ENCODE measurements around the gene LIX1L. TPM values are rescaled to one million over a fixed set of nuclear protein-coding genes. Genes with fewer than 3 reads are reported as not detected.

LIX1L gene
- total and polyA plus RNA-seq, 2 donors (not counting 1 experiment from before 2014, with no cell fraction given) = 14.4 to 31.7 TPM

- H3K36me3 ChIP-seq (replicated peaks in 1 of 2; ENCODE audit: control extremely low read depth in 1 of 2, control insufficient read depth in 1 of 2, extremely low read depth in 1 of 2, insufficient read depth in 2 of 2, low read length in 1 of 2) = no peaks in the 10 kb centered on the region
- peak overlapping the region; percentile 89 for H2AFZ ChIP-seq (ENCODE audit: insufficient read depth, low read depth, low read length, poor library complexity, severe bottlenecking)
- H3K27ac Mint-ChIP-seq = peak overlapping the region; percentile 90
- H3K9me3 Mint-ChIP-seq (ENCODE audit: insufficient read depth) = no peaks in the 10 kb centered on the region
- peaks cover 77% of the 10 kb centered on the region for H3K4me1 Mint-ChIP-seq
- H3K9me3 ChIP-seq (ENCODE audit: control extremely low read depth in 1 of 3, control insufficient read depth in 2 of 3, insufficient read depth in 1 of 3, low read length in 2 of 3) = no peaks in the 10 kb centered on the region
- ATAC-seq (ENCODE audit: low read depth) = no peak
- peaks cover 52 to 73% of the 10 kb centered on the region in 2 donors for H3K4me1 ChIP-seq (ENCODE audit: control insufficient read depth in 2 of 2, insufficient read depth in 2 of 2, low read length in 2 of 2)
- H3K4me2 ChIP-seq (replicated peaks; ENCODE audit: low read depth, low read length, poor library complexity, severe bottlenecking) = peak overlapping the region; percentile 89
- peak; percentile 62 for DNase-seq
- TF ChIP-seq EZH2 (IDR thresholded peaks at IDR 0.05; ENCODE audit: borderline replicate concordance, insufficient read depth, low read depth, low read length, poor library complexity, severe bottlenecking) (no peak), CTCF (IDR thresholded peaks at IDR 0.05) (no peak)
- peak overlapping the region; percentile 99 for H3K4me3 Mint-ChIP-seq
- peaks cover 57% of the 10 kb centered on the region for H3K79me2 ChIP-seq (ENCODE audit: control insufficient read depth, insufficient read depth, low read length)
- CTCF ChIA-PET = interaction anchor here (1.1 to 5.6 kb wide), 2 partner anchors 18 to 116 kb away, joined by 3 to 82 read pairs; partner anchors contain the start of gene NUDT17
- no peaks in the 10 kb centered on the region for H4K20me1 ChIP-seq (ENCODE audit: control insufficient read depth, insufficient read depth, low read length, poor library complexity, severe bottlenecking)
- peak overlapping the region; percentile 61 to 86 (median 72) for H3K4me3 ChIP-seq (ENCODE audit: control extremely low read depth in 1 of 5, extremely low read depth in 1 of 5, insufficient read depth in 1 of 5, low read depth in 2 of 5, low read length in 4 of 5)
- no peak overlapping the region for H3K27ac ChIP-seq (ENCODE audit: low read length in 2 of 2)
- H3K27me3 ChIP-seq (replicated peaks in 1 of 4; ENCODE audit: control extremely low read depth in 1 of 4, control insufficient read depth in 3 of 4, insufficient read depth in 4 of 4, low read length in 3 of 4) = no peaks in the 10 kb centered on the region
- no peaks in the 10 kb centered on the region for H3K27me3 Mint-ChIP-seq
- intact Hi-C loops (cut with micrococcal nuclease) = no loop called here
- WGBS (ENCODE audit: insufficient coverage) = under 1% methylated on average over 54 of the region's 57 CpGs
- POLR2A ChIA-PET = interaction anchor here (0.6 to 3.5 kb wide), 6 partner anchors 18 to 1580 kb away, joined by 3 to 19 read pairs (median 4); partner anchors contain the start of genes BCL9, PEX11B and PIAS3
- H3K9ac ChIP-seq (ENCODE audit: low read length) = peak overlapping the region; percentile 77
These were observed 3.8 kb upstream of the LIX1L start for GRCh38 chr1:145961425-145962156.

GRCh38 chr1:145961109-145961424, 3.2 kb upstream of the LIX1L start:
- no peaks in the 10 kb centered on the region for H4K20me1 ChIP-seq (ENCODE audit: control insufficient read depth, insufficient read depth, low read length, poor library complexity, severe bottlenecking)
- intact Hi-C loops (cut with micrococcal nuclease) = no loop called here
- ATAC-seq (ENCODE audit: low read depth) (no peak), DNase-seq (peak; percentile 45)
- H3K36me3 ChIP-seq (replicated peaks in 1 of 2; ENCODE audit: control extremely low read depth in 1 of 2, control insufficient read depth in 1 of 2, extremely low read depth in 1 of 2, insufficient read depth in 2 of 2, low read length in 1 of 2) = no peaks in the 10 kb centered on the region
- no peak for TF ChIP-seq CTCF (IDR thresholded peaks at IDR 0.05)
- no peaks in the 10 kb centered on the region for H3K27me3 ChIP-seq (replicated peaks in 1 of 4; ENCODE audit: control extremely low read depth in 1 of 4, control insufficient read depth in 3 of 4, insufficient read depth in 4 of 4, low read length in 3 of 4)
- H3K4me3 ChIP-seq (ENCODE audit: control extremely low read depth in 1 of 5, extremely low read depth in 1 of 5, insufficient read depth in 1 of 5, low read depth in 2 of 5, low read length in 4 of 5) = peak overlapping the region; percentile 61 to 86 (median 72)
- under 1% methylated on average over 13 of the region's 22 CpGs for WGBS (ENCODE audit: insufficient coverage)
- H3K9me3 ChIP-seq (ENCODE audit: control extremely low read depth in 1 of 3, control insufficient read depth in 2 of 3, insufficient read depth in 1 of 3, low read length in 2 of 3) = no peaks in the 10 kb centered on the region
- Mint-ChIP-seq H3K4me3 (peak overlapping the region; percentile 99), H3K27me3 (no peaks in the 10 kb centered on the region), H3K9me3 (ENCODE audit: insufficient read depth) (no peaks in the 10 kb centered on the region), H3K27ac (peak overlapping the region; percentile 84), H3K4me1 (peaks cover 81% of the 10 kb centered on the region)
- peak overlapping the region; percentile 89 for H3K4me2 ChIP-seq (replicated peaks; ENCODE audit: low read depth, low read length, poor library complexity, severe bottlenecking)
- POLR2A ChIA-PET = interaction anchor here (1.1 to 1.5 kb wide), 2 partner anchors 42 to 102 kb away, joined by 3 to 4 read pairs; partner anchors contain the start of genes PEX11B and PIAS3
- H3K27ac ChIP-seq (ENCODE audit: low read length in 2 of 2) = peak overlapping the region in 1 of 2 donors; percentile 57
- peaks cover 57% of the 10 kb centered on the region for H3K79me2 ChIP-seq (ENCODE audit: control insufficient read depth, insufficient read depth, low read length)
- peak overlapping the region; percentile 89 for H2AFZ ChIP-seq (ENCODE audit: insufficient read depth, low read depth, low read length, poor library complexity, severe bottlenecking)
- peak overlapping the region; percentile 77 for H3K9ac ChIP-seq (ENCODE audit: low read length)
- CTCF ChIA-PET = interaction anchor here (2.3 to 4.4 kb wide), 2 partner anchors 17 to 34 kb away, joined by 7 to 34 read pairs; partner anchors contain the start of gene RBM8A
- H3K4me1 ChIP-seq (ENCODE audit: control insufficient read depth in 2 of 2, insufficient read depth in 2 of 2, low read length in 2 of 2) = peaks cover 57 to 78% of the 10 kb centered on the region in 2 donors
